Measurements from ENCODE around the gene SNAP47.

DNA sequence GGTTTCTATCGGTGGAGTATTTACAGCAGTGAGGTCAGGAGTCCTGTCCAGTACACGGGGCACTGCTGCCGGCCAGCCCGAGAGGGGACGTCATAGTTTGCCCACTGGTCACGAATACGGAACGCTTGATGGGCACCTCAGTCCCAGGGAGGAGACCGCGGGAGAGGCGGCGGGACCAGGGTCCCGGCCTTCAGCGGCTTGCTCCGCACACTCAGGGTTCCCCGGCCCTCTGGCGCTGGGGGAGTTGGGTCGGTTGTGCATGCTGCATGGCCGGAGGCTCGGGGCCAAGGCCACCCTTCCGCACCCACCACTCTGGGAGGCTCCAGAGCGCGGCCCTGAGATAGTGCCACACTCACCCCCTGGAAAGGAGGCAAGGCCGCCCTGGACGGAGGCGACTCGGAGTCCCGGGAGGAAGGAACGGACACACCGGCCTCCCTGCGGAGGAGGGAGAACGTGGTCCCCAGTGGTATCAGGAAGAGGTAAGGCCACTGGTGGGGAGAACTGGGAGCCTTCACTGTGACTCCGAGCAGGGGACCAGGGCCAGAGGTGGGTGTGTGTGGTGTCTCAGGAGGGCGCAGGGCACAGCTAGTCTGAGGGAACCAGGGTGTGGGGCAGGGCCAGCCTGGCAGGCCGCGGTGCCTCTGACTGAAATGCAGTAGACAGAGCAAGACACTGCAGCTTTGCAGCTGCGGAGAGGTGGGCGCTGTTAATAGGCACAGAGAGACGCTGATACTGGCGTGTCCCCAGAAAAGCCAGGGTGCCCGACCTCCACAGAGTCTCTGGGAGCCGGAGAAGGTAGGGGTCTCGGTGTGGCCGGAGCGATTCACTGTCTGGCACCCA lies 51.7 kb downstream of the SNAP47 start:
- no peak for TF ChIP-seq POLR2AphosphoS5 (IDR thresholded peaks at IDR 0.05; ENCODE audit: low read depth, low read length)
- no peak for TF ChIP-seq TAF1 (IDR thresholded peaks at IDR 0.05; ENCODE audit: borderline replicate concordance, insufficient read depth, low read length)
- TF ChIP-seq, protein P1, sequence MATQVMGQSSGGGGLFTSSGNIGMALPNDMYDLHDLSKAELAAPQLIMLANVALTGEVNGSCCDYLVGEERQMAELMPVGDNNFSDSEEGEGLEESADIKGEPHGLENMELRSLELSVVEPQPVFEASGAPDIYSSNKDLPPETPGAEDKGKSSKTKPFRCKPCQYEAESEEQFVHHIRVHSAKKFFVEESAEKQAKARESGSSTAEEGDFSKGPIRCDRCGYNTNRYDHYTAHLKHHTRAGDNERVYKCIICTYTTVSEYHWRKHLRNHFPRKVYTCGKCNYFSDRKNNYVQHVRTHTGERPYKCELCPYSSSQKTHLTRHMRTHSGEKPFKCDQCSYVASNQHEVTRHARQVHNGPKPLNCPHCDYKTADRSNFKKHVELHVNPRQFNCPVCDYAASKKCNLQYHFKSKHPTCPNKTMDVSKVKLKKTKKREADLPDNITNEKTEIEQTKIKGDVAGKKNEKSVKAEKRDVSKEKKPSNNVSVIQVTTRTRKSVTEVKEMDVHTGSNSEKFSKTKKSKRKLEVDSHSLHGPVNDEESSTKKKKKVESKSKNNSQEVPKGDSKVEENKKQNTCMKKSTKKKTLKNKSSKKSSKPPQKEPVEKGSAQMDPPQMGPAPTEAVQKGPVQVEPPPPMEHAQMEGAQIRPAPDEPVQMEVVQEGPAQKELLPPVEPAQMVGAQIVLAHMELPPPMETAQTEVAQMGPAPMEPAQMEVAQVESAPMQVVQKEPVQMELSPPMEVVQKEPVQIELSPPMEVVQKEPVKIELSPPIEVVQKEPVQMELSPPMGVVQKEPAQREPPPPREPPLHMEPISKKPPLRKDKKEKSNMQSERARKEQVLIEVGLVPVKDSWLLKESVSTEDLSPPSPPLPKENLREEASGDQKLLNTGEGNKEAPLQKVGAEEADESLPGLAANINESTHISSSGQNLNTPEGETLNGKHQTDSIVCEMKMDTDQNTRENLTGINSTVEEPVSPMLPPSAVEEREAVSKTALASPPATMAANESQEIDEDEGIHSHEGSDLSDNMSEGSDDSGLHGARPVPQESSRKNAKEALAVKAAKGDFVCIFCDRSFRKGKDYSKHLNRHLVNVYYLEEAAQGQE (IDR thresholded peaks at IDR 0.05; ENCODE audit: insufficient read depth in 1 of 2, low read depth in 2 of 2, low read length in 2 of 2) = no peak

All from PFSK-1 (cell line).